ENCODE results near the gene CIAPIN1. TPM values are rescaled to one million over a fixed set of nuclear protein-coding genes. Genes with fewer than 3 reads are reported as not detected.
"Not testable (repeated sequence)": the region's sequence is repeated elsewhere in the genome, so short reads cannot be mapped to it uniquely, and the experiment has no call there.

CIAPIN1 gene
- total RNA-seq, 2 donors from 2014 or later: 77.5 to 87.1 TPM

DNA sequence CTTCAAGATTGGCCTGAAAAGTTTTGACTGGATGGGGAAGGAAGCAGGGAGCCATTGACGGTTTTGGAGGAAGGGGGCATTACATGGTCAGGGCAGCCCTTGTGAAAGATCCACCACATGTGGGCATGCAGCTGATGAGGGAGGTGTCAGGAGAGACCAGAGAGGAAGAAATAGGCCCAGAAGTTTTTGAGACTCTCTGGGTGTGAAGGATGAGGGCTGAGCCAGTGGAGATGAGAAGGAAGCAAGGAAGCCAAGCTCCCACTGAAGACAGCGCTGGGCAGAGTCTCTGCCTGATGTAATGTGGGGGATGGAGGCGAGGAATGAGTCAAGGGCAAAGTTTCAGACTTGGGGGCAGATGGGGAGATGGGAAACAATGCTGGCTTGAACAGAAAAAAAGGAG is 42.1 kb downstream of the CIAPIN1 start:
- no peaks in the 10 kb centered on the region for H3K27me3 ChIP-seq (ENCODE audit: control insufficient read depth, insufficient read depth, low read length, poor library complexity, severe bottlenecking)
- Mint-ChIP-seq H3K36me3 (ENCODE audit: low read depth) (no peaks in the 10 kb centered on the region), H3K27ac (no peak overlapping the region), H3K9me3 (no peaks in the 10 kb centered on the region), H3K4me1 (no peaks in the 10 kb centered on the region), H3K27me3 (ENCODE audit: insufficient read depth) (peaks cover 4% of the 10 kb centered on the region), H3K4me3 (no peak overlapping the region)
- no peaks in the 10 kb centered on the region for H3K36me3 ChIP-seq (ENCODE audit: control insufficient read depth, insufficient read depth, low read length)
- H3K9me3 ChIP-seq (ENCODE audit: control insufficient read depth, low read length): no peaks in the 10 kb centered on the region
- no peaks in the 10 kb centered on the region for H3K4me1 ChIP-seq (ENCODE audit: control insufficient read depth, insufficient read depth, low read length)
- DNase-seq: no peak
- H3K4me3 ChIP-seq (ENCODE audit: low read length): no peak overlapping the region
- 83 to 88% methylated on average over 2 to 3 of the region's 3 CpGs for WGBS, 2 experiments (ENCODE audit: insufficient coverage in 1 of 2, insufficient read length in 1 of 2)
- H3K27ac ChIP-seq (ENCODE audit: low read depth, low read length): no peak overlapping the region
- TF ChIP-seq, protein P1, sequence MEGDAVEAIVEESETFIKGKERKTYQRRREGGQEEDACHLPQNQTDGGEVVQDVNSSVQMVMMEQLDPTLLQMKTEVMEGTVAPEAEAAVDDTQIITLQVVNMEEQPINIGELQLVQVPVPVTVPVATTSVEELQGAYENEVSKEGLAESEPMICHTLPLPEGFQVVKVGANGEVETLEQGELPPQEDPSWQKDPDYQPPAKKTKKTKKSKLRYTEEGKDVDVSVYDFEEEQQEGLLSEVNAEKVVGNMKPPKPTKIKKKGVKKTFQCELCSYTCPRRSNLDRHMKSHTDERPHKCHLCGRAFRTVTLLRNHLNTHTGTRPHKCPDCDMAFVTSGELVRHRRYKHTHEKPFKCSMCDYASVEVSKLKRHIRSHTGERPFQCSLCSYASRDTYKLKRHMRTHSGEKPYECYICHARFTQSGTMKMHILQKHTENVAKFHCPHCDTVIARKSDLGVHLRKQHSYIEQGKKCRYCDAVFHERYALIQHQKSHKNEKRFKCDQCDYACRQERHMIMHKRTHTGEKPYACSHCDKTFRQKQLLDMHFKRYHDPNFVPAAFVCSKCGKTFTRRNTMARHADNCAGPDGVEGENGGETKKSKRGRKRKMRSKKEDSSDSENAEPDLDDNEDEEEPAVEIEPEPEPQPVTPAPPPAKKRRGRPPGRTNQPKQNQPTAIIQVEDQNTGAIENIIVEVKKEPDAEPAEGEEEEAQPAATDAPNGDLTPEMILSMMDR (conservative IDR thresholded peaks at IDR 0.05): no peak
- no peak overlapping the region for H3K9ac ChIP-seq (ENCODE audit: extremely low read depth, low read length, poor library complexity, severe bottlenecking)

DNA sequence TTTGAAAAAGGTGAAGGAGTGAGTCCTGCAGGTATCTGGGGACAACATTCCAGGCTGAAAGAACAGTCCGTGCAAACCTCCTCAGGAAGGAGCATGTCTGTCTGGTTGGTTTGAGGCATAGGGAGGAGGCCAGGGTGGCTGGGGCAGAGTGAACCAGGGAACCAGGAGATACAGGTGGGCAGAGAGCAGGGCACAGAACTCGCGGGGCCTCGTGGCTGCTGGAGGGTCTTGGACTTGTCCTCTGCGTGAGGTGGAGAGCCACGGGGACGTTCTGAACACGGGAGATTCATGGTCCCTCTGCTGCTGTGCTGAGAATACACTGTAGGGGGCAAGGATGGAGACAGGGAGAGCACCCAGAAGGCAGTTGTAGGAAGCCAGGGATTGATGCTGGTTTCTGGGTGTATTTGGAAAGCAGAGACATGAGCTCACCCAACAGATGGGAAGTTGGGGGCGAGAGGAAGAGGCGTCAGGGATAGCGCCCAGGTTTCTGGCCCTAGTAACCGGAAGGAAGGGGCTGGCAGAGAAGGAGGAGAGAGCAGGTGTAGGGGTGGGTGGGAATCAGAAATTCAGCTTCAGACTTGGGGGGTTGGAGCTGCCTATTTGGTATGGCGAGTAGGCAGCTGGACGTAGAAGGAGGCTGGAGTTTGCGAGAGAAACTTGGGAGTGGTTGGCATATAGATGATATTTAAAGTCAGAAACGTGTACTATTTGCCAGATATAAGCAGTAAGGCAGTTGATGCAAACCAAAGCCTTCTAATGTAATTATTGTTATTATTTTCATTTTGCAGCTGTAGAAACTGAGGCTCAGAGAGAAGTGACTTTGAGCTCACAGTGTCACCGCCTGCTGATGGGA is 43.0 kb downstream of the CIAPIN1 start, which contains the start of gene CCL17:
TSS of gene CCL17 (plus strand) at position 803 of the 853 bp plus-strand sequence. CDS start 9,166 bp downstream, outside the sequence.
- H3K36me3 ChIP-seq (ENCODE audit: control insufficient read depth, insufficient read depth, low read length): no peaks in the 10 kb centered on the region
- no peak for DNase-seq
- Mint-ChIP-seq H3K9me3 (no peaks in the 10 kb centered on the region), H3K27ac (no peak within 1 kb of the TSS), H3K27me3 (ENCODE audit: insufficient read depth) (peaks cover 4% of the 10 kb centered on the region), H3K4me3 (no peak within 1 kb of the TSS), H3K4me1 (no peaks in the 10 kb centered on the region), H3K36me3 (ENCODE audit: low read depth) (no peaks in the 10 kb centered on the region)
- H3K27me3 ChIP-seq (ENCODE audit: control insufficient read depth, insufficient read depth, low read length, poor library complexity, severe bottlenecking): no peaks in the 10 kb centered on the region
- TF ChIP-seq, protein P1 (conservative IDR thresholded peaks at IDR 0.05): peak; percentile 21
- H3K4me1 ChIP-seq (ENCODE audit: control insufficient read depth, insufficient read depth, low read length): no peaks in the 10 kb centered on the region
- no peaks in the 10 kb centered on the region for H3K9me3 ChIP-seq (ENCODE audit: control insufficient read depth, low read length)
- no peak within 1 kb of the TSS for H3K27ac ChIP-seq (ENCODE audit: low read depth, low read length)
- H3K4me3 ChIP-seq (ENCODE audit: low read length): no peak within 1 kb of the TSS
- WGBS, 2 experiments (ENCODE audit: insufficient coverage in 1 of 2, insufficient read length in 1 of 2): 85 to 90% methylated on average over 15 to 17 of the region's 17 CpGs
- H3K9ac ChIP-seq (ENCODE audit: extremely low read depth, low read length, poor library complexity, severe bottlenecking): no peak within 1 kb of the TSS

GRCh38 chr16:57401943-57402640 is 45.1 kb downstream of the CIAPIN1 start:
- Mint-ChIP-seq H3K4me3 (no peak overlapping the region), H3K4me1 (no peaks in the 10 kb centered on the region), H3K9me3 (no peaks in the 10 kb centered on the region), H3K27ac (no peak overlapping the region), H3K36me3 (ENCODE audit: low read depth) (no peaks in the 10 kb centered on the region), H3K27me3 (ENCODE audit: insufficient read depth) (peaks cover 4% of the 10 kb centered on the region)
- H3K36me3 ChIP-seq (ENCODE audit: control insufficient read depth, insufficient read depth, low read length): no peaks in the 10 kb centered on the region
- 56 to 59% methylated on average over 7 of the region's 7 CpGs for WGBS, 2 experiments (ENCODE audit: insufficient coverage in 1 of 2, insufficient read length in 1 of 2)
- H3K4me1 ChIP-seq (ENCODE audit: control insufficient read depth, insufficient read depth, low read length): no peaks in the 10 kb centered on the region
- H3K4me3 ChIP-seq (ENCODE audit: low read length): no peak overlapping the region
- H3K9ac ChIP-seq (ENCODE audit: extremely low read depth, low read length, poor library complexity, severe bottlenecking): no peak overlapping the region
- no peaks in the 10 kb centered on the region for H3K9me3 ChIP-seq (ENCODE audit: control insufficient read depth, low read length)
- peak; percentile 68 for DNase-seq
- H3K27me3 ChIP-seq (ENCODE audit: control insufficient read depth, insufficient read depth, low read length, poor library complexity, severe bottlenecking): no peaks in the 10 kb centered on the region
- TF ChIP-seq, protein P1 (conservative IDR thresholded peaks at IDR 0.05): no peak
- no peak overlapping the region for H3K27ac ChIP-seq (ENCODE audit: low read depth, low read length)

DNA sequence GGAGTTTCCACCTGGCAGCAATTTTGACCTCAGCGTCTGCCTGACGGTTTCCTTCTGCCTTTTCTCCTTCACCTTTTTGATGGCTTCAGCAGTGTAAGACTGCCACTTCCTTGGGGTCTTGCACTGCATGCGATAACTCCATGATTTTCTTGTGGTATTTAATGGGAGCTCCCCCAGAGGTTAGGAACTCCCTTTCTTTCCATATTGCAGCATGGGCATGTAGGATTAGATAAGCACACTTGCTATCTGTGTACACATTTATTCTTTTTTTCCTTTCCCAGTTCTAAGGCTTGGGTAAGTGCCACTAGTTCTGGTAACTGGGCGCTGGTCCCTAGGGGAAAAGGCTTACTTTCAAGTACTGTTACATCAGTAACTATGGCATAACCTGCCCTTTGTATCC is 49.7 kb downstream of the CIAPIN1 start:
- H3K27ac ChIP-seq (ENCODE audit: low read depth, low read length); H3K9me3 Mint-ChIP-seq; H3K9ac ChIP-seq (ENCODE audit: extremely low read depth, low read length, poor library complexity, severe bottlenecking); H3K9me3 ChIP-seq (ENCODE audit: control insufficient read depth, low read length); H3K27me3 Mint-ChIP-seq (ENCODE audit: insufficient read depth); H3K36me3 Mint-ChIP-seq (ENCODE audit: low read depth); H3K4me1 Mint-ChIP-seq; H3K27ac Mint-ChIP-seq; DNase-seq; H3K4me3 Mint-ChIP-seq; H3K36me3 ChIP-seq (ENCODE audit: control insufficient read depth, insufficient read depth, low read length); H3K27me3 ChIP-seq (ENCODE audit: control insufficient read depth, insufficient read depth, low read length, poor library complexity, severe bottlenecking); H3K4me1 ChIP-seq (ENCODE audit: control insufficient read depth, insufficient read depth, low read length); H3K4me3 ChIP-seq (ENCODE audit: low read length): not testable (repeated sequence)
- WGBS, 2 experiments (ENCODE audit: insufficient coverage in 1 of 2, insufficient read length in 1 of 2): 88 to 93% methylated on average over 3 to 4 of the region's 4 CpGs

Data from endodermal cell (in vitro differentiated cells).